ENCODE data around the gene SHMT2.
"Not testable (repeated sequence)": the region's sequence is repeated elsewhere in the genome, so short reads cannot be mapped to it uniquely, and the experiment has no call there.

The SHMT2 gene

GRCh38 chr12:57278465-57279381, 49.2 kb downstream of the SHMT2 start:
- DNase-seq (ENCODE audit: low read depth) = no peak
- no peak overlapping the region for H3K4me3 ChIP-seq (ENCODE audit: low read depth, low read length)
- TF ChIP-seq CTCF (IDR thresholded peaks at IDR 0.05; ENCODE audit: low read depth, low read length, missing control alignments) = no peak

- TF ChIP-seq CTCF (IDR thresholded peaks at IDR 0.05; ENCODE audit: low read depth, low read length, missing control alignments) = no peak
- peak; percentile 72 for DNase-seq (ENCODE audit: low read depth)
- peak overlapping the region; percentile 10; the same call in 1 of the 2 replicates for H3K4me3 ChIP-seq (ENCODE audit: low read depth, low read length)
Observed at GRCh38 chr12:57280211-57281062, 50.9 kb downstream of the SHMT2 start.

DNA sequence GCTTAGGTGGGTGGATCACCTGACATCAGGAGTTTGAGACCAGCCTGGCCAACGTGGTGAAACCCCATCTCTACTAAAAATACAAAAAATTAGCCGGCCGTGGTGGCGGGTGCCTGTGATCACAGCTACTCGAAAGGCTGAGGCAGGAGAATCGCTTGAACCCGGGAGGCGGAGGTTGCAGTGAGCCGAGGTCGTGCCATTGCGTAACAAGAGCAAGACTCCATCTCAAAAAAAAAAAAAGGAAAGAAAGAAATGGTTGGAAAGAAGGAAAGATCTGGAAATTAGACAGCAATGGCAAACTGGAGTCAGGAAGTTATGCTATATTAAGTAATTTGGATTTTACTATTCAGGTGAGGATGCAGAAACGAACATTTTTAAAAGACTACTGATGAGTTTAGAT, 52.6 kb downstream of the SHMT2 start:
- not testable (repeated sequence) for DNase-seq (ENCODE audit: low read depth); H3K4me3 ChIP-seq (ENCODE audit: low read depth, low read length)

Measured in GM12864 (cell line).